ENCODE measurements around the gene ZNF709.
"Not testable (repeated sequence)": the region's sequence is repeated elsewhere in the genome, so short reads cannot be mapped to it uniquely, and the experiment has no call there.

The ZNF709 gene

DNA sequence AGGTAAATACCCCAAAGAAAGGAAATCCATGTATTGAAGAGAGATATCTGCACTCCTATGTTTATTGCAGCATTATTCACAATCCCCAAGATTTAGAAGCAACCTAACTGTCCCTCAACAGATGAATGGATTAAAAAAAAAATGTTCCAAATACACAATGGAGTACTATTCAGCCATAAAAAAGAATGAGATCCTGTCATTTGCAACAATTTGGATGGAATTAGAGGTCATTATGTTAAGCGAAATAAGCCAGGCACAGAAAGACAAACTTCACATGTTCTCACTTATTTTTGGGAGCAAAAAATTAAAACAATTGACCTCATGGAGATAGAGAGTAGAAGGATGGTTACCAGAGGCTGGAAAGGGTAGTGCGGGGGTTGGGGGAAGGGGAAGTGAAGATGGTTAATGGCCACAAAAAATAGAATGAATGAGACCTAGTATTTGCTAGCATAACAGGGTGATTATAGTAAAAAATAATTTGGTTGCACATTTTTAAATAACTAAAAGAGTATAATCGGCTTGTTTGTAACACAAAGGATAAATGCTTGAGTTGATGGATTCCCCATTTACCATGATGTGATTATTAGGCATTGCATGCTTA, 9.7 kb upstream of the ZNF709 start:
- TF ChIP-seq SPI1 (IDR thresholded peaks at IDR 0.05; ENCODE audit: low read depth, low read length), result no peak
- no peak for TF ChIP-seq PAX5 (IDR thresholded peaks at IDR 0.05; ENCODE audit: insufficient read depth, low read length, severe bottlenecking)
- TF ChIP-seq TAF1 (IDR thresholded peaks at IDR 0.05; ENCODE audit: low read depth, low read length), result no peak
- no peak for DNase-seq (ENCODE audit: insufficient read length, low spot score)
- peak; percentile 33 for FAIRE-seq

GRCh38 chr19:12486265-12486783, 1.7 kb upstream of the ZNF709 start:
- FAIRE-seq; DNase-seq (ENCODE audit: insufficient read length, low spot score): not testable (repeated sequence)

DNA sequence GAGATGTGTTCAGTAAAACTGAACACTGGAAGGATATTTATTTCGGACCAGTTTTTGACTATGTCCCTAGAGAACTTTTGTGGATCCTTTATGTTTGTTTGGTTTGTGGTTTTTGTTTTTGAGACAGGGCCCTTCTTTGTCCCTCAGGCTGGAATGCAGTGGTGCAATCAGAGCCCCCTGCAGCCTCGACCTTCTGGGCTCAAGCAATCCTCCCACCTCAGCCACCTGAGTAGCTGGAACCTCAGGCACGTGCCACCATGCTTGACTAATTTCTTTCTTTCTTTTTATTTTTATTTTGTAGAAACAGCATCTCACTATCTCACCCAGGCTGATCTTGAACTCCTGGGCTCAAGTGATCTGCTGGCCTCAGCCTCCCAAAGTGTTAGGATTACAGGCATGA, 955 bp upstream of the ZNF709 start:
- DNase-seq (ENCODE audit: insufficient read length, low spot score) (no peak), FAIRE-seq (no peak)
- no peak for TF ChIP-seq POU2F2 (IDR thresholded peaks at IDR 0.05; ENCODE audit: low read depth, low read length)
- TF ChIP-seq POLR2A (IDR thresholded peaks at IDR 0.05; ENCODE audit: low read depth, low read length), result no peak
- no peak for TF ChIP-seq PAX5 (IDR thresholded peaks at IDR 0.05; ENCODE audit: insufficient read depth, low read length, severe bottlenecking)
- no peak for TF ChIP-seq POLR2AphosphoS5 (IDR thresholded peaks at IDR 0.05; ENCODE audit: low read depth, low read length)
- no peak for TF ChIP-seq TAF1 (IDR thresholded peaks at IDR 0.05; ENCODE audit: low read depth, low read length)
- TF ChIP-seq SPI1 (IDR thresholded peaks at IDR 0.05; ENCODE audit: low read depth, low read length), result no peak

GRCh38 chr19:12485052-12485416, 418 bp upstream of the ZNF709 start:
- TF ChIP-seq SPI1 (IDR thresholded peaks at IDR 0.05; ENCODE audit: low read depth, low read length) (no peak), POLR2AphosphoS5 (IDR thresholded peaks at IDR 0.05; ENCODE audit: low read depth, low read length) (no peak), TAF1 (IDR thresholded peaks at IDR 0.05; ENCODE audit: low read depth, low read length) (no peak), POU2F2 (IDR thresholded peaks at IDR 0.05; ENCODE audit: low read depth, low read length) (no peak), POLR2A (IDR thresholded peaks at IDR 0.05; ENCODE audit: low read depth, low read length) (no peak), PAX5 (IDR thresholded peaks at IDR 0.05; ENCODE audit: insufficient read depth, low read length, severe bottlenecking) (no peak)
- DNase-seq (ENCODE audit: insufficient read length, low spot score) (no peak), FAIRE-seq (no peak)

DNA sequence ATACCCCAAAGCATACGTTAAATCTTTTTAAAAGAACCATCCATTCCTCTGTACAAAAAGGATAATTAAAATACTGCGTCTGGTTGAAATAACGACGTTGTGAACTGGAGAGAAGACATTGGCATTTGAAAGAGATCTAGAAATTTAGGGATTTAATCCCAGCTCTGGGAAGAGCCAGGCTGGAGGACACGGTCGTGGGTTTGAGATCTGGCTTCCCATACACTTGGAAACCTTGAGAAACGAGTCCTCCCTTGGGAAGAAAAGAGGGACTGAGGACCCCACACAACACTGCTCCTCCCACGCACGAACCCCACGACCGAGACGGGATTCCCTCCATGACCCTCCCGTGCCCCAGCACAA, 625 bp downstream of the ZNF709 start:
- peak; percentile 26 for FAIRE-seq
- DNase-seq (ENCODE audit: insufficient read length, low spot score), result no peak
- TF ChIP-seq SPI1 (IDR thresholded peaks at IDR 0.05; ENCODE audit: low read depth, low read length), result no peak
- TF ChIP-seq PAX5 (IDR thresholded peaks at IDR 0.05; ENCODE audit: insufficient read depth, low read length, severe bottlenecking), result no peak
- no peak for TF ChIP-seq POLR2A (IDR thresholded peaks at IDR 0.05; ENCODE audit: low read depth, low read length)
- no peak for TF ChIP-seq POU2F2 (IDR thresholded peaks at IDR 0.05; ENCODE audit: low read depth, low read length)
- TF ChIP-seq POLR2AphosphoS5 (IDR thresholded peaks at IDR 0.05; ENCODE audit: low read depth, low read length), result no peak
- no peak for TF ChIP-seq TAF1 (IDR thresholded peaks at IDR 0.05; ENCODE audit: low read depth, low read length)

- no peak for FAIRE-seq
- no peak for TF ChIP-seq TAF1 (IDR thresholded peaks at IDR 0.05; ENCODE audit: low read depth, low read length)
- no peak for TF ChIP-seq POLR2A (IDR thresholded peaks at IDR 0.05; ENCODE audit: low read depth, low read length)
- TF ChIP-seq PAX5 (IDR thresholded peaks at IDR 0.05; ENCODE audit: insufficient read depth, low read length, severe bottlenecking), result no peak
- TF ChIP-seq POLR2AphosphoS5 (IDR thresholded peaks at IDR 0.05; ENCODE audit: low read depth, low read length), result no peak
- TF ChIP-seq POU2F2 (IDR thresholded peaks at IDR 0.05; ENCODE audit: low read depth, low read length), result no peak
- TF ChIP-seq SPI1 (IDR thresholded peaks at IDR 0.05; ENCODE audit: low read depth, low read length), result no peak
Measured at GRCh38 chr19:12482509-12482886, 2.1 kb downstream of the ZNF709 start.

DNA sequence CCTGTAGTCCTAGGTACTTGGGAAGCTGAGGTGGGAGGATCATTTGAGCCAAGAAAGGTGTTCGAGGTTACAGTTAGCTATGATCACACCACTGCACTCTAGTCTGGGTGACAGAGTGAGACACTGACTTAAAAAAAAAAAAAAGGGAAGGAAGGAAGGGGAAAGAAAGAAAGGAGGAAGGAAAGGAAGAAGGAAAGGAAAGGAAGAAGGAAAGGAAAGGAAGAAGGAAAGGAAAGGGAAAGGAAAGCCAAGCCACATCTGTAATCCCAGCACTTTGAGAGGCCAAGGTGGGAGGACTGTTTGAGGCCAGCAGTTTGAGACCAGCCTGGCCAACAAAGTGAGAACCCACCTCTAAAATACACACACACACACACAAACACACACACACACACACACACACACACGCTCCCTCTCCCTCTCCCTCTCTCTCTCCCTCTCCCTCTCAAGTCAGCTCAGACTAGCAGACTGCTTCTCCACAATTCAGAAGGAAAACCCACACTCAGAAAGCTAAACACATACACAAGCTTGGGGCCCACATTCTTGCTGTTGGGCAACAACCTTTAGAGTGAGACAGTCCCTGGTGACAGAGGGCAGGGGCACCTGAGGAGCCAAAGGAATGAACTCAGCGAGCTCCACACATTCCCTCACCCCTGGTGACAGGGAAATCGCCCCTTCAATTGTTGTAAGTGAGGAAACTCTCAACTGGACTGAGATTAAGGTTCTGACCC, 2.7 kb downstream of the ZNF709 start:
- FAIRE-seq (no peak), DNase-seq (ENCODE audit: insufficient read length, low spot score) (no peak)
- TF ChIP-seq SPI1 (IDR thresholded peaks at IDR 0.05; ENCODE audit: low read depth, low read length), result no peak
- TF ChIP-seq POU2F2 (IDR thresholded peaks at IDR 0.05; ENCODE audit: low read depth, low read length), result no peak
- no peak for TF ChIP-seq TAF1 (IDR thresholded peaks at IDR 0.05; ENCODE audit: low read depth, low read length)
- TF ChIP-seq POLR2AphosphoS5 (IDR thresholded peaks at IDR 0.05; ENCODE audit: low read depth, low read length), result no peak
- TF ChIP-seq PAX5 (IDR thresholded peaks at IDR 0.05; ENCODE audit: insufficient read depth, low read length, severe bottlenecking), result no peak
- no peak for TF ChIP-seq POLR2A (IDR thresholded peaks at IDR 0.05; ENCODE audit: low read depth, low read length)

More at GRCh38 chr19:12482509-12482886, 2.1 kb downstream of the ZNF709 start:
- no peak for DNase-seq (ENCODE audit: insufficient read length, low spot score)

DNA sequence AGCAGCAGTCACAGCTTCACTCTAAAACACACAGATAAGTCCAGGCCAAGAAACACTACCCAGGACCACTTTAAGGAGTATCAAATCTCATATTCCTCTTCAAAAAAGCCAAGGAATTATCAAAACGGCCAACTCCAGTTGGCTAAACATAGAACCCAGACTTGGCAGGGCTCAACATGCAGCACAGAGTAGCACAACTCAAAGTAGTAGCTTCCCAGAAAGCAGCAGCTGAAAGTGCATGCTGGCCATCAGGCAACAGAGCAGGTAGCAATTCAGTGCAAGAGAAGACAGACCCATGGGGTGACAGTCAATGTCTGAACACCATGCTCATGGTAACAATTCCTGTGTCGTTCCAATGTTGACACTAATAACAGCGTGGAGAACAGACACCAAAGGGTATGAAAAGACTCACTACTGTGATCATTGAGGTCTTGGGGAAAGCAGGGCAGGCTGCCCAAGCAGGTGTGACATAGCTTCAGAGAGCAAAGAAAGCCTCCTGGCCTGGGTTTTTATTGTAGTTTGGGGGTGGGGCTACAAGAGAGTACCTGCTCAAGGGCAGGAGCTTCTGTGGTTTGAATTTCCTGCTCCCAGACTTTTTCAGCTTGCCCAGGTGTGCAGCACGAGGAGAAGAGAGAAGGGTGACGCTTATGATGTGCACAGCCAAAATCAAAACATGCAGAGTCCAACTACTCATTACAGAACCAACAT, 6.2 kb downstream of the ZNF709 start:
- TF ChIP-seq TAF1 (IDR thresholded peaks at IDR 0.05; ENCODE audit: low read depth, low read length) (no peak), POU2F2 (IDR thresholded peaks at IDR 0.05; ENCODE audit: low read depth, low read length) (no peak), POLR2A (IDR thresholded peaks at IDR 0.05; ENCODE audit: low read depth, low read length) (no peak)
- no peak for FAIRE-seq
- DNase-seq (ENCODE audit: insufficient read length, low spot score), result no peak

GRCh38 chr19:12467651-12468050, 17.0 kb downstream of the ZNF709 start:
- not testable (repeated sequence) for FAIRE-seq; DNase-seq (ENCODE audit: insufficient read length, low spot score)

DNA sequence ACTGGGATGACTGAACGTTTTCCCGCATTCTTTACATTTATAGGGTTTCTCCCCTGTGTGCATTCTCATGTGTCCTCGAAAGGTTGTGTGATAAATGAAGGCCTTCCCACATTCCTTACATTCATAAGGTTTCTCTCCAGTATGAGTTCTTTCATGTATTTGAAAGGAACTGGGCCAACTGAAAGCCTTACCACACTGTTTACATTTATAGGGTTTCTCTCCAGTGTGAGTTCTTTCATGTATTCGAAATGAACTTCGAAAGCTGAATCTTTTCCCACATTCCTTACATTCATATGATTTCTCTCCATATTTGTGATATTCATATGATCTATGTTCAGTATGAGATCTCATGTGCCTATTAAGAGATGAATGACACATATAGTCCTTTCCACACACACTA, 19.4 kb downstream of the ZNF709 start:
- TF ChIP-seq SPI1 (IDR thresholded peaks at IDR 0.05; ENCODE audit: low read depth, low read length) (no peak), POLR2AphosphoS5 (IDR thresholded peaks at IDR 0.05; ENCODE audit: low read depth, low read length) (no peak), POLR2A (IDR thresholded peaks at IDR 0.05; ENCODE audit: low read depth, low read length) (no peak), PAX5 (IDR thresholded peaks at IDR 0.05; ENCODE audit: insufficient read depth, low read length, severe bottlenecking) (no peak), POU2F2 (IDR thresholded peaks at IDR 0.05; ENCODE audit: low read depth, low read length) (no peak), TAF1 (IDR thresholded peaks at IDR 0.05; ENCODE audit: low read depth, low read length) (no peak)
- no peak for FAIRE-seq
- no peak for DNase-seq (ENCODE audit: insufficient read length, low spot score)
